Keratinocyte (primary cell): ENCODE data around the gene REX1BD.

Experiments
- EZH2 ChIP-seq: IDR thresholded peaks from one replicate; pipeline ENCODE4 v1.6.1; 2012; ENCODE audit warnings: inconsistent platforms, mild to moderate bottlenecking, low read length, moderate library complexity
- TF ChIP-seq, protein P1 (sequence below), 3 experiments: IDR thresholded peaks in 1 of 3; conservative IDR thresholded peaks in 1 of 3; optimal IDR thresholded peaks in 1 of 3; 2 replicates in 2 of 3; 3 replicates in 1 of 3; pipeline versions ENCODE3 to v1.5.1; 2011; ENCODE audit warnings: low read length in 3 of 3, mild to moderate bottlenecking in 3 of 3, moderate library complexity in 2 of 3, control low read depth in 1 of 3, inconsistent platforms in 1 of 3; ENCODE audit not compliant: insufficient read depth in 2 of 3; ENCODE audit errors: extremely low read depth in 1 of 3

DNA sequence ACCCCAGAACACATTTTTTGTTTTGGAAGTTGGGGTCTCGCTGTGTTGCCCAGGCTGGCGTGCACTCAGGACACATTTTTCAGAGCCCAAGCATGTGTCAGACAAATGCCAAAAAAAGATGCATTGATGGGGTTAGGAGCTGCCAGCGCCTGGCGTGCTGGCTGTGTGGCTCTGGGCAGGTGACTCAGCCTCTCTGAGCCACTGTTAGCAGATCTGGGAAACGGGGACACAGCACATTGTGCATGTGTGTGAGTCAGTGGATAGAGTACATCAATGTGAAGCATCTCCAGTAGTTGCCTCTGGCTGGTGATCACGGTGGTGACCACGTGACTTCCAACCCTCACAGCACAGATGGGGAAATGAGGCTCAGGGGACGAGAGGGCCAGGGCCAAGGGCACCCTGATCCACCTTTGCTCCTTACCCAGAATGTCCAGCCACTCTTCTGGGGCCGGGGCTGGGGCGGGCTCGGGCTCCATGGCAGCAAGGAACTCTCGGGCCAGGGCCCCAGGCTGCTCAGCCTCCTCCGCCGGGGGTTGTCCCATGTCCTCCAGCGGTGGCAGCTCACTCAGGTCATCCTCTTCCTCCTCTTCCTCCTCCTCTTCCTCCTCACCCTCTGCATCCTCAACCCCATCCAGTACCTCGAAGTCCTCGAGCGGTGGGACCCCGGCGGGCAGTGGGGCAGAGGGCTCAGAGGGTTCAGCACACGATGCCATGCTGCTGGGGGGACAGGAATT lies 47.2 kb upstream of the REX1BD start:
- TF ChIP-seq, protein P1, sequence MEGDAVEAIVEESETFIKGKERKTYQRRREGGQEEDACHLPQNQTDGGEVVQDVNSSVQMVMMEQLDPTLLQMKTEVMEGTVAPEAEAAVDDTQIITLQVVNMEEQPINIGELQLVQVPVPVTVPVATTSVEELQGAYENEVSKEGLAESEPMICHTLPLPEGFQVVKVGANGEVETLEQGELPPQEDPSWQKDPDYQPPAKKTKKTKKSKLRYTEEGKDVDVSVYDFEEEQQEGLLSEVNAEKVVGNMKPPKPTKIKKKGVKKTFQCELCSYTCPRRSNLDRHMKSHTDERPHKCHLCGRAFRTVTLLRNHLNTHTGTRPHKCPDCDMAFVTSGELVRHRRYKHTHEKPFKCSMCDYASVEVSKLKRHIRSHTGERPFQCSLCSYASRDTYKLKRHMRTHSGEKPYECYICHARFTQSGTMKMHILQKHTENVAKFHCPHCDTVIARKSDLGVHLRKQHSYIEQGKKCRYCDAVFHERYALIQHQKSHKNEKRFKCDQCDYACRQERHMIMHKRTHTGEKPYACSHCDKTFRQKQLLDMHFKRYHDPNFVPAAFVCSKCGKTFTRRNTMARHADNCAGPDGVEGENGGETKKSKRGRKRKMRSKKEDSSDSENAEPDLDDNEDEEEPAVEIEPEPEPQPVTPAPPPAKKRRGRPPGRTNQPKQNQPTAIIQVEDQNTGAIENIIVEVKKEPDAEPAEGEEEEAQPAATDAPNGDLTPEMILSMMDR (optimal IDR thresholded peaks at IDR 0.05 in 1 of 3, IDR thresholded peaks at IDR 0.05 in 1 of 3, conservative IDR thresholded peaks at IDR 0.05 in 1 of 3; ENCODE audit: extremely low read depth in 1 of 3, insufficient read depth in 2 of 3, low read length in 3 of 3) = no peak
- TF ChIP-seq EZH2 = no peak
